HepG2 (cell line): ENCODE measurements around the gene MAP3K9. TPM values are rescaled to one million over a fixed set of nuclear protein-coding genes. Genes with fewer than 3 reads are reported as not detected.

Source experiments
- ATAC-seq: fragments of 200-7000 bp; cut with Tn5 transposase; 3 replicates; pipeline ENCODE4 v1.9.1; 2020; ENCODE audit warnings: mild to moderate bottlenecking, moderate library complexity
- BruUV-seq: library from RNA; stranded (reverse); fragments of 400-500 nt; replicated peaks from 2 replicates; lab custom pipeline; 2021; lab: Mats Ljungman, UMichigan
- CTCF ChIA-PET: fragments of 300-600 bp; formaldehyde crosslinking; extraction: SDS; loops from one replicate; lab custom pipeline; 2021; ENCODE audit warnings: low total read pairs, inconsistent platforms, low intra/inter-chr PET ratio; lab: Yijun Ruan, JAX
- POLR2A ChIA-PET: fragments of 350-600 bp; sonication (Branson Sonifier 250); formaldehyde crosslinking; loops from one replicate; lab custom pipeline; 2020; ENCODE audit warnings: antibody characterized with exemption, inconsistent platforms; lab: Yijun Ruan, JAX
- DNase-seq: peaks from one replicate; pipeline ENCODE4 v3.0.0-alpha.2; 2015; ENCODE audit warnings: low spot score
- FAIRE-seq: peaks from 3 replicates; lab custom pipeline; 2011; peaks lifted over from hg19 to GRCh38; lab: Jason Lieb, UNC
- H2AFZ ChIP-seq: one replicate; pipeline ENCODE4 v1.6.1; 2011; ENCODE audit warnings: low read length, inconsistent platforms
- H3K27ac ChIP-seq: fragments of 300-600 bp; 3 replicates; pipeline ENCODE4 v1.8.0; 2011; ENCODE audit warnings: mixed run types, mild to moderate bottlenecking, mixed read lengths, low read length, inconsistent platforms; ENCODE audit not compliant: insufficient read depth; ENCODE audit errors: extremely low read length
- H3K27me3 ChIP-seq, 2 experiments: fragments of 200-600 bp in 1 of 2; 2 replicates in 1 of 2; 3 replicates in 1 of 2; pipeline versions ENCODE4 v1.6.0 to v1.8.0; 2011; ENCODE audit warnings: low read length in 2 of 2, mild to moderate bottlenecking in 2 of 2, moderate library complexity in 2 of 2, inconsistent platforms in 1 of 2; ENCODE audit not compliant: insufficient read depth in 2 of 2, control insufficient read depth in 1 of 2
- H3K36me3 ChIP-seq, 2 experiments: fragments of 200-600 bp in 1 of 2; replicated peaks in 1 of 2; 2 replicates in 1 of 2; 3 replicates in 1 of 2; pipeline versions ENCODE4 v1.5.1 to v1.8.0; 2011; ENCODE audit warnings: low read length in 2 of 2, inconsistent platforms in 1 of 2; ENCODE audit not compliant: insufficient read depth in 2 of 2, control insufficient read depth in 1 of 2
- H3K4me1 ChIP-seq: 2 replicates; pipeline ENCODE4 v1.5.1; 2012; ENCODE audit warnings: low read length, inconsistent platforms; ENCODE audit not compliant: insufficient read depth
- H3K4me2 ChIP-seq: 2 replicates; pipeline ENCODE4 v1.6.0; 2011; ENCODE audit warnings: low read depth, low read length, inconsistent platforms
- H3K4me3 ChIP-seq, 3 experiments: fragments of 200-600 bp in 1 of 3; sonication (generic), shearing (Covaris generic) in 1 of 3; replicated peaks in 1 of 3; 2 replicates each; pipeline ENCODE4 v1.5.1; 2011 to 2016; ENCODE audit warnings: low read length in 3 of 3, inconsistent platforms in 2 of 3, low read depth in 2 of 3, mild to moderate bottlenecking in 2 of 3, control low read depth in 1 of 3, mixed read lengths in 1 of 3; ENCODE audit not compliant: insufficient read depth in 1 of 3
- H3K79me2 ChIP-seq: one replicate; pipeline ENCODE4 v1.6.1; 2011; ENCODE audit warnings: low read length, inconsistent platforms; ENCODE audit not compliant: insufficient read depth
- H3K9ac ChIP-seq: 2 replicates; pipeline ENCODE4 v1.6.0; 2011; ENCODE audit warnings: mild to moderate bottlenecking, low read depth, low read length, inconsistent platforms; ENCODE audit not compliant: insufficient read depth
- H3K9me3 ChIP-seq: 2 replicates; pipeline ENCODE4 v1.5.1; 2012; ENCODE audit warnings: mild to moderate bottlenecking, low read length
- H4K20me1 ChIP-seq: 2 replicates; pipeline ENCODE4 v1.6.0; 2011; ENCODE audit warnings: inconsistent platforms, mild to moderate bottlenecking, low read length, moderate library complexity; ENCODE audit not compliant: insufficient read depth
- CENPT ChIP-seq: sonication (generic); formaldehyde crosslinking; IDR thresholded peaks from 2 replicates; pipeline ENCODE4 v1.8.0; 2022; ENCODE audit warnings: low read depth, mild to moderate bottlenecking, moderate library complexity, missing genetic modification reagents
- NFATC3 ChIP-seq: sonication (generic); formaldehyde crosslinking; IDR thresholded peaks from 2 replicates; pipeline ENCODE4 v1.5.1; 2020; ENCODE audit warnings: mild to moderate bottlenecking, missing genetic modification reagents
- PLRG1 ChIP-seq: fragments of 450-650 bp; conservative IDR thresholded peaks from 2 replicates; pipeline ENCODE4 v1.6.1; 2016
- RELA ChIP-seq: sonication (generic); formaldehyde crosslinking; IDR thresholded peaks from 2 replicates; pipeline ENCODE4 v1.4.0; 2020; ENCODE audit warnings: missing genetic modification reagents
- THAP11 ChIP-seq: IDR thresholded peaks from 2 replicates; pipeline ENCODE4 v1.6.1; 2016; ENCODE audit warnings: missing biosample characterization, missing genetic modification reagents
- ZFP91 ChIP-seq: sonication (generic); formaldehyde crosslinking; IDR thresholded peaks from 2 replicates; pipeline ENCODE4 v1.9.0; 2022; ENCODE audit warnings: missing genetic modification reagents, mild to moderate bottlenecking, borderline replicate concordance
- ZNF143 ChIP-seq: sonication (generic); formaldehyde crosslinking; IDR thresholded peaks from 2 replicates; pipeline ENCODE4 v1.4.0; 2020; ENCODE audit warnings: missing genetic modification reagents
- ZNF256 ChIP-seq: sonication (generic); formaldehyde crosslinking; conservative IDR thresholded peaks from 2 replicates; pipeline ENCODE4 v1.4.0; 2020; ENCODE audit warnings: missing genetic modification reagents
- ZNF317 ChIP-seq: sonication (generic); formaldehyde crosslinking; IDR thresholded peaks from 2 replicates; pipeline ENCODE4 v1.5.0; 2020; ENCODE audit warnings: mild to moderate bottlenecking, missing genetic modification reagents
- ZNF333 ChIP-seq: sonication (generic); formaldehyde crosslinking; IDR thresholded peaks from 2 replicates; pipeline ENCODE4 v1.4.0; 2020; ENCODE audit warnings: mild to moderate bottlenecking, missing genetic modification reagents, borderline replicate concordance
- WGBS: methylation state at CpG from one replicate; pipeline ENCODE4 v1.1.6; 2017; ENCODE audit warnings: low lambda C conversion rate; 5-methylcytosine and 5-hydroxymethylcytosine counted together
- in situ Hi-C: cut with HindIII; loops from 2 replicates; pipeline ENCODE4 v1.10.0; 2017; ENCODE audit warnings: low pct_unique_long_range_greater_than_20kb; ENCODE audit not compliant: extremely low pct_ligation_motif_present
- intact Hi-C: fragments of 100-400 bp; cut with micrococcal nuclease; formaldehyde crosslinking; loops from one replicate; pipeline ENCODE4 v1.10.0; 2022; ENCODE audit not compliant: unreplicated experiment
- polyA plus RNA-seq, 8 experiments: library from polyadenylated mRNA; depleted of rRNA in 3 of 8; stranded (reverse) in 7 of 8; unstranded in 1 of 8; fragments of >200 nt; fragmentation: Illumina TruSeq in 4 of 8; extraction: Trizol in 4 of 8; gene quantifications; 2 replicates each; pipeline versions ENCODE4 v1.2.1 to v1.2.3, GENCODE V29; 2011 to 2016; ENCODE audit warnings: low read depth in 4 of 8, missing spikeins in 1 of 8, mixed read lengths in 1 of 8; ENCODE audit not compliant: insufficient read depth in 1 of 8
- total RNA-seq, 5 experiments: library from RNA; depleted of rRNA; stranded (reverse); fragments of >200 nt; fragmentation: Illumina TruSeq; extraction: Trizol; gene quantifications; 2 replicates each; pipeline ENCODE4 v1.2.3, GENCODE V29; 2016; ENCODE audit warnings: low read depth in 1 of 5

The MAP3K9 gene
- total and polyA plus RNA-seq, 2 of the 13 experiments (the other 11 are each of a cell fraction or from before 2014, with no cell fraction given), result 4.3 to 4.5 TPM

- ATAC-seq (no peak), FAIRE-seq (no peak), DNase-seq (no peak)
- Histone ChIP-seq H4K20me1 (no peaks in the 10 kb centered on the region), H3K27me3 (peaks cover 0 to 11% of the 10 kb centered on the region in 2 experiments; a peak in 3 of 5 replicates), H3K9ac (no peak overlapping the region), H2AFZ (no peak overlapping the region), H3K27ac (no peak overlapping the region), H3K4me3 (no peak overlapping the region), H3K4me2 (no peak overlapping the region), H3K9me3 (no peaks in the 10 kb centered on the region), H3K4me1 (peaks cover 8% of the 10 kb centered on the region; the same call in 1 of the 2 replicates), H3K36me3 (no peaks in the 10 kb centered on the region), H3K79me2 (no peaks in the 10 kb centered on the region)
- ChIA-PET CTCF (no interaction called here), POLR2A (no interaction called here)
- 42% methylated on average over 2 of the region's 2 CpGs for WGBS
- intact Hi-C loops, result no loop called here
- no TSS peak for BruUV-seq
- in situ Hi-C loops, result no loop called here
- TF ChIP-seq ZNF256 (no peak), ZNF333 (CRISPR knock-in tag) (no peak), ZNF317 (CRISPR knock-in tag) (no peak), ZNF143 (no peak), ZFP91 (CRISPR knock-in tag) (no peak), RELA (no peak), NFATC3 (CRISPR knock-in tag) (no peak), PLRG1 (no peak), THAP11 (CRISPR knock-in tag) (no peak), CENPT (CRISPR knock-in tag) (no peak)
Measured at GRCh38 chr14:70680748-70681147, 128.6 kb downstream of the MAP3K9 start.
